Measurements from ENCODE around the gene DTHD1.

Gene DTHD1

DNA sequence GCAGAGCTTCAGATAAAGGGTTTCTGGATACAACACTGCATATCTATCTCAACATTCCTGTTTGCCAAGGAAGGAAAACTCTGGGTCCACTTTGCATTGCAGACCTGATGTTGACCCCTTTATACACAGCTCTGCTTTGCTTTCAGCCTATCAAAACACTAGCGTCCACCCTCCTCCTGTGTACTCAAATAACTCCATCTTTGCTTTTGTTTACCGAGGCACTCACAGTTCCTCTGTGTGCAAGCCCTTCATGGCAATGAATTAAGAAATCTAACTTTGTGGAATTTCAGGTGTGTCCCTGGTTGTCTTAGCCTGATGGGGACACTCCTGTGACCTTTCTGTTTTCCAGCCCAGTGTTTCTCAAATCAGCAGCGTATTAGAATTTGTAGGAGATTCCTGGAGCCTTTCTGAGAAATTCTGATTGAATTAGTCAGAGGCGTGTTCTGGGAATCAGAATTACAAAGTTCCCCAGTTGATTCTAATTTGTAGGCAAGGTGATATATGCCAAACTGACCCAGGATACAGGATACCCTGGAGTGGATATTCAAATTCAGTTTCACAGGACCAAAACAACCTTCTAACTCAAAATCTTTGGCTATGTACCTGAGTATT lies 68.6 kb downstream of the DTHD1 start:
- DNase-seq (ENCODE audit: low read depth in 1 of 2, low spot score in 1 of 2) = no peak
- no peak for TF ChIP-seq JUND (IDR thresholded peaks at IDR 0.05; ENCODE audit: low read depth)
- in situ Hi-C loops (cut with HindIII; ENCODE audit: low pct_unique_long_range_greater_than_20kb, low sequenced_read_pairs) = no loop called here

DNA sequence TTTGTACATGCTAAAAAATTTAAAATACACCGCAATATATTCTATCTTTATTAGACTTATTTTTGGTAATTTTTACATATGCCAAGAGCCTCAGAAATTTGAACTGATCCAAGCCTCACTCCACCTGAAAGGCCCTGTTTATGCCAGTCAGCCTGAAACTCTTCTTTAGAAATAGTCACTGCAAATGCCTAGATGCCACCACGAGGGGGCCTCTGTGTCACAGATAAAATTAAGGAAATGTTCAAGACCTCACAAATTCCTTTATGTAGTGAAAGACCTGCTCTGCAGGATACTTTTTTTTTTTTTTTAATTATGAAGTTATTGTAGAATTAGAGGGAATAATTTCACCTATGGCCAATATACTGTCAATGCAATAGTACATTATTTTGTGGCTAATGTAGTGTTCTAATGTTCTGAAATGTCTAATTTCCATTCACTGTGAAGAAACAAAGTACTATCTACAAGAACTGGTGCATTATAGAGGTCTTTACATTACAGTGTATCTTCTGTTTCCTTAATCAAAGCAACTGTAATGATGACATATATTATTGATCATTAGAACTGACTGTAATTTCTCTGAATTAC lies 69.8 kb downstream of the DTHD1 start:
- TF ChIP-seq JUND (IDR thresholded peaks at IDR 0.05; ENCODE audit: low read depth) = no peak
- peak; percentile 11 to 73 for DNase-seq (ENCODE audit: low read depth in 1 of 2, low spot score in 1 of 2)
- in situ Hi-C loops (cut with HindIII; ENCODE audit: low pct_unique_long_range_greater_than_20kb, low sequenced_read_pairs) = no loop called here

DNA sequence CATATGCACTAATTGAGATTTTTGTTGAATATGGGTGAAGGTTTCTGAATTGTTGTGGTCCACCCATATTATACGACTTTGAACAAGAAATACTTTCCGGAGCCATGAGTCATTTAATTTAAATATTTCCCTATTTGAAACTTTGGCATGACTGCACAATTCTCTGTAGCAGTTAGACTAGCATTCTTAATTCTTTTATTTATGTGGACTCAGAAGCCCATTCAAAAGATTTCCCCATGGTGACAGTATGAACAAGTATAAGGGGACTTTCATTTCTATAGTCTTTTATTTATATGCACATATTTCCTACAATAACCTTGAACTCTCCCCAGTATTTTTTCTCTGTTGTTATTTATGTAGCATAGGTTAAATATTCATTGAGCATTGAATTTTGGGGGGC lies 72.6 kb downstream of the DTHD1 start:
- DNase-seq (ENCODE audit: low read depth in 1 of 2, low spot score in 1 of 2) = no peak
- no peak for TF ChIP-seq JUND (IDR thresholded peaks at IDR 0.05; ENCODE audit: low read depth)
- in situ Hi-C loops (cut with HindIII; ENCODE audit: low pct_unique_long_range_greater_than_20kb, low sequenced_read_pairs) = no loop called here

GRCh38 chr4:36358173-36358572 lies 76.8 kb downstream of the DTHD1 start:
- DNase-seq (ENCODE audit: low read depth in 1 of 2, low spot score in 1 of 2) = no peak
- TF ChIP-seq JUND (IDR thresholded peaks at IDR 0.05; ENCODE audit: low read depth) = no peak
- in situ Hi-C loops (cut with HindIII; ENCODE audit: low pct_unique_long_range_greater_than_20kb, low sequenced_read_pairs) = no loop called here

DNA sequence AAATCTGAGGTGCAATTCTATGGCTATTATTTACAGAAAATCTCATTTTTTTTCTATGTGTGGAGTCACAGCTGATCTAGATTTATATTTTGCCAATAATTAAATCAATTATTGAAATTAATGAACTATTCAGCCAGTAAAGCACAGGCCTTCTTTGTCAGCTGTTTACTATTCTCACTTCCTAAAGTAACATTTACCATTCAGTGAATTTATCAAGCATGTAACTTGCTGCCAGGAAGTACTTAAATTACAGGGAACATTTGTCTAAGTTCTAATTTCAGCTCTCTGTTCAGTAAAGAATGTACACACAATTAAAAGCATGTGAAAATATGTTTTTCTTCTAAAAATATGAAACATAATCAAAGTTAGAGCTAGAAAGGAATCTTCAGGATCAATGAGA lies 79.3 kb downstream of the DTHD1 start:
- no peak for DNase-seq (ENCODE audit: low read depth in 1 of 2, low spot score in 1 of 2)
- TF ChIP-seq JUND (IDR thresholded peaks at IDR 0.05; ENCODE audit: low read depth) = no peak
- in situ Hi-C loops (cut with HindIII; ENCODE audit: low pct_unique_long_range_greater_than_20kb, low sequenced_read_pairs) = no loop called here

DNA sequence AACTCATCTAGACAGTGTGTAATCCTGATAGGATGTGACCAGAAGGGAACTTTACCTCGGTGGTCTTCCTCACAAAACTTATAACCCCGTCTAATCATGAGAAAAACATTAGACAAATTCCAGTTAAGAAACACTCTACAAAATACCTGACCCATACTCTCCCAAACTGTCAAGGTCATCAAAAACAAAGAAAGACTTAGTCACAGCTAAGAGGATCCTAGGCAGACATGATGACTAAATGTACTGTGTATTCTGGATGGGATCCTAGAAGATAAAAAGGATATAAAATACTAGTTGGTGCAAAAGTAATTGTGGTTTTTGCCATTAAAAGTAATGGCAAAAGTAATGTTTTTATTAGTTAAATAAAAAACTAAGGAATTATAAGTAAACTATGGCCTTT lies 81.6 kb downstream of the DTHD1 start:
- no peak for TF ChIP-seq JUND (IDR thresholded peaks at IDR 0.05; ENCODE audit: low read depth)
- in situ Hi-C loops (cut with HindIII; ENCODE audit: low pct_unique_long_range_greater_than_20kb, low sequenced_read_pairs) = no loop called here
- no peak for DNase-seq (ENCODE audit: low read depth in 1 of 2, low spot score in 1 of 2)

- in situ Hi-C loops (cut with HindIII; ENCODE audit: low pct_unique_long_range_greater_than_20kb, low sequenced_read_pairs) = no loop called here
- DNase-seq (ENCODE audit: low read depth in 1 of 2, low spot score in 1 of 2) = no peak
- TF ChIP-seq JUND (IDR thresholded peaks at IDR 0.05; ENCODE audit: low read depth) = no peak
Measured at GRCh38 chr4:36374836-36375511, 93.6 kb downstream of the DTHD1 start.

DNA sequence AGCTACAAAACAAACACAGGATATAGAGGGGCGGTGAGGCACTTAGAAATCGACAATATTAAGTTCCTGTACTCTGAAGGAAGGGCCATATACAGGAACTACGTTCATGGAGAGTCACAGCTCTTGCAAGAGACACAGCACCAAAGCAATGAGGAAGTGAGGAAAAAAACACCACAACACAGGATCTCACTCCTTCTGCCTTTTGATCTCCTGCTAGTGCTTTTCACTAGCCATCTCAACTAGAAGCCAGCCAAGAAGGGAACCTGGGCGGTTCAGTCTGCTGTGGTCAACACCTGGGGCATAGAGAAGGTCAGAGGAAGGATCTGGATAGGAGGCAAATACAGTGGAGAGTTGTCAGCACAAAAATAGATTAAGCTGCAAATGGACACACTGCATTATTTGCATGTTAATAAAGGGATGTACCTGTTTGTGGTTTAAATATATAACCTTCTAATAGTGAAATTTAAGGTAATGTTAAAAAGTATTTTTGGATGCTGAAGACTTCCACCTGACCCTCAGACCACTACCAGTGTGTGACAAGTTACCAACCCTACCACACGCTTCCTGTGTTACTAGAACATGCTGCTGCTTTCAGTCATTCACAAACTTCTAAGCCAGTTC lies 104.6 kb downstream of the DTHD1 start:
- no peak for DNase-seq (ENCODE audit: low read depth in 1 of 2, low spot score in 1 of 2)
- in situ Hi-C loops (cut with HindIII; ENCODE audit: low pct_unique_long_range_greater_than_20kb, low sequenced_read_pairs) = no loop called here

GRCh38 chr4:36386691-36387090 lies 105.3 kb downstream of the DTHD1 start:
- in situ Hi-C loops (cut with HindIII; ENCODE audit: low pct_unique_long_range_greater_than_20kb, low sequenced_read_pairs) = no loop called here
- no peak for TF ChIP-seq JUND (IDR thresholded peaks at IDR 0.05; ENCODE audit: low read depth)
- DNase-seq (ENCODE audit: low read depth in 1 of 2, low spot score in 1 of 2) = peak in 1 of 2 experiments; percentile 11

More for the DNA sequence above, 104.6 kb downstream of the DTHD1 start:
- no peak for TF ChIP-seq JUND (IDR thresholded peaks at IDR 0.05; ENCODE audit: low read depth)

DNA sequence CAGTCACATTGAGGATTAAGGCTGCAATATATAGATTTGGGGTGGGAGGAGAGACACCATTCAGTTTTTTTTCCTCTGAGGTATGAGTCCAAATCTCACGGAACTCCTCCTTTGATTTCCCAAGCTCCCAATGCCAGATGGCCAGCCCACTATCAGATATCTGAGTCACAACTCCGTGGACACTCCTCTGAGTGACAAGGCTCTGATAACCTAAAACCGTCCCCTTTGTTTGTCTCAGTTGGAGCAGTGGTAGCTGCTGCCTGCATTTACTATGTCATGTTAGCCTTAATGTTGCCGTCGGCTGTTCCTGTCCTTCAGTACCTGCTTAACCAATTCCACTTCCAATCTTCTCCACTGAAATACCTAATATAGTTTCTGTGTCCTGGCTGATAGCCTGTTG lies 107.3 kb downstream of the DTHD1 start:
- DNase-seq (ENCODE audit: low read depth in 1 of 2, low spot score in 1 of 2) = no peak
- no peak for TF ChIP-seq JUND (IDR thresholded peaks at IDR 0.05; ENCODE audit: low read depth)
- in situ Hi-C loops (cut with HindIII; ENCODE audit: low pct_unique_long_range_greater_than_20kb, low sequenced_read_pairs) = no loop called here

DNA sequence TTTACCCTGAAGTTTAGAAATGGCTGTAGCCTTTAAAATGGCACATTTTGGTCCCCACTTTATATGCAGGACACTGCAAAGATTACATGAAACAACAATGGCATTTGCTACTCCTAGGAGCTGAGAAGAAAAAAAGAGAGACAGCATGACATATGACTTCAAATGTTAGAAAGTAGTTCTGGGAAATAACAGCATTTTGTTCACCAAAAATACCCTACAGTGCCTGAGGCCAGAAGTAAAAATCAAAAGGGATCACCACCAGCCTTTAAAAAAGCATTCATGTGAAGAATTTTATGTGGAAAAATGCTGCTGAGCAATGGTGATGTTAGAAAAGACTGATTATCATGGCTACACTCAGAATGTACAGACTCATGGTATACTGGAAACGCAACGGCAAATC lies 110.0 kb downstream of the DTHD1 start:
- no peak for DNase-seq (ENCODE audit: low read depth in 1 of 2, low spot score in 1 of 2)
- in situ Hi-C loops (cut with HindIII; ENCODE audit: low pct_unique_long_range_greater_than_20kb, low sequenced_read_pairs) = no loop called here
- no peak for TF ChIP-seq JUND (IDR thresholded peaks at IDR 0.05; ENCODE audit: low read depth)

DNA sequence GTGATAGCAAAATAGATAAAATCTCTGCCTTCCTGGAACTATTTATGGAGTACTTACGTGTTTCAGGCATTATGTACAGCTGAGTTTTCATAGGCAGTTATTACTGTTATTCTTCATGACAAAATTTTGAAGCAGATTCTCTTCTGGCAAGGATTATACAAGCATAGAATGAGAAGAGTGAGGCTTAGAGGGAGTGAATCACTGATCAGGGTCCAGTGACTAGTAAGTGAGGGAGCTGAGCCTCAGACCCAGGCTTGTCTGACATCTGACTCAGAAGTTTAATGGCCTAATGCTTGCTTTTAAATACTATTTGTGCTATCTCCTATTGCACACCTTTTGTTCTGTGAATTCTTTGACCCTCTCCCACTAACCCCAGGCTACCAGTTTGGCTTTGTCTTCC lies 110.6 kb downstream of the DTHD1 start:
- no peak for TF ChIP-seq JUND (IDR thresholded peaks at IDR 0.05; ENCODE audit: low read depth)
- no peak for DNase-seq (ENCODE audit: low read depth in 1 of 2, low spot score in 1 of 2)
- in situ Hi-C loops (cut with HindIII; ENCODE audit: low pct_unique_long_range_greater_than_20kb, low sequenced_read_pairs) = no loop called here

GRCh38 chr4:36392916-36393315 lies 111.5 kb downstream of the DTHD1 start:
- TF ChIP-seq JUND (IDR thresholded peaks at IDR 0.05; ENCODE audit: low read depth) = no peak
- no peak for DNase-seq (ENCODE audit: low read depth in 1 of 2, low spot score in 1 of 2)
- in situ Hi-C loops (cut with HindIII; ENCODE audit: low pct_unique_long_range_greater_than_20kb, low sequenced_read_pairs) = no loop called here

Measured in T47D (cell line).